GM21390 (cell line): ENCODE data around the gene ARHGEF11.

ENCODE experiments used
- ATAC-seq: cut with Tn5 transposase; IDR thresholded peaks from one replicate; pipeline ENCODE4 v1.9.1; 2021; ENCODE audit not compliant: unreplicated experiment

Gene ARHGEF11

GRCh38 chr1:156957634-156958033, 87.9 kb downstream of the ARHGEF11 start:
- ATAC-seq, result no peak

- no peak for ATAC-seq
Observed at GRCh38 chr1:156956333-156956732, 89.2 kb downstream of the ARHGEF11 start.

GRCh38 chr1:156953571-156953970, 92.0 kb downstream of the ARHGEF11 start:
- ATAC-seq, result no peak

- no peak for ATAC-seq
Observed at GRCh38 chr1:156951371-156951770, 94.2 kb downstream of the ARHGEF11 start.

- ATAC-seq, result no peak
Observed at GRCh38 chr1:156949127-156949526, 96.4 kb downstream of the ARHGEF11 start.

- no peak for ATAC-seq
Observed at GRCh38 chr1:156948708-156949107, 96.8 kb downstream of the ARHGEF11 start.

- no peak for ATAC-seq
Observed at GRCh38 chr1:156947818-156948525, 97.6 kb downstream of the ARHGEF11 start.

- no peak for ATAC-seq
Observed at GRCh38 chr1:156947127-156947526, 98.4 kb downstream of the ARHGEF11 start.

GRCh38 chr1:156945881-156946661, 99.5 kb downstream of the ARHGEF11 start:
- ATAC-seq, result no peak

- no peak for ATAC-seq
Observed at GRCh38 chr1:156944848-156945247, 100.7 kb downstream of the ARHGEF11 start.

GRCh38 chr1:156944268-156944667, 101.3 kb downstream of the ARHGEF11 start:
- ATAC-seq, result no peak

GRCh38 chr1:156943756-156944155, 101.8 kb downstream of the ARHGEF11 start:
- ATAC-seq, result no peak

- no peak for ATAC-seq
Observed at GRCh38 chr1:156942576-156942975, 103.0 kb downstream of the ARHGEF11 start.

GRCh38 chr1:156942176-156942575, 103.4 kb downstream of the ARHGEF11 start:
- no peak for ATAC-seq

- ATAC-seq, result no peak
Observed at GRCh38 chr1:156941675-156942074, 103.9 kb downstream of the ARHGEF11 start.

GRCh38 chr1:156939786-156940334, 105.7 kb downstream of the ARHGEF11 start:
- ATAC-seq, result no peak

- no peak for ATAC-seq
Observed at GRCh38 chr1:156938813-156939212, 106.7 kb downstream of the ARHGEF11 start.

GRCh38 chr1:156937883-156938282, 107.7 kb downstream of the ARHGEF11 start:
- ATAC-seq, result no peak

- ATAC-seq, result no peak
Observed at GRCh38 chr1:156936721-156937220, 108.8 kb downstream of the ARHGEF11 start.

- ATAC-seq, result no peak
Observed at GRCh38 chr1:156936191-156936590, 109.4 kb downstream of the ARHGEF11 start.

- no peak for ATAC-seq
Observed at GRCh38 chr1:156935505-156936128, 109.9 kb downstream of the ARHGEF11 start.
